KG1 (cell line): ENCODE measurements around the gene ZIC2.

Experiments used
- DNase-seq: peaks from one replicate; lab custom pipeline; 2025; lab: John Stamatoyannopoulos, UW

ZIC2 gene

DNA sequence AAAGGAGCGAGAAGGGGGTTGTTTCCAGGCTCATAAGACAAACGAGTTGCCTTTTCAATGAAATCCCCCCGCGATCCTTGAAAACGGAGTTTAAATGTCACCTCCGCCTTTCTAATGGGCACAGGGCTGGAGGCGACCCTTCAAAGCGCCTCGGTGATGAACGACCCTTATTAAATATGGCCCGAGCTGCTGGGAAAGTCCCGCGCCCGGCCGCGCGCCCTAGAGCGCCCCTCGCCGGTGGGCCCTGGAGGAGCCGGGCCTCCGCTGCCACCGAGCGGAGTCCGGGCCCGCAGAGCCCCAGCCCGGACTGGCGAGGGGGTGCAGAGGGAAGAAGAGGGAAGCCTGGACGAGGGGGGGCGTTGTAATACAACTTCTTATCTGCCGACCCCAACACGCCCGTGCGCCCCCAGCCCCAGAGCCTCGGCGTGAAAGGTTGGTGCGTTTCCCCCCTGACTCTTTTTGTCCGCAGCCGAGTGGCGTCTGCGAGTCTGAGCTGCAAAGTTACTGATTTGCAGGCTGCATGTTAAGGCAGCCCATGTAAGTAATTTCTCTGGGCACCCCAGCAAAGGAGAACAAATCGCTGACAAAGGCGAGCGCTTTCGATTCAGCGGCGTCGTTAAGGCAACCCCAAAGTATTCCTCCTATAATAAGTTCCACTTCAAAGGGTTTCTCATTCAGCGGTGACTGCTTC lies 21.9 kb upstream of the ZIC2 start:
- no peak for DNase-seq

GRCh38 chr13:99960663-99961311 lies 20.8 kb upstream of the ZIC2 start:
- no peak for DNase-seq

DNA sequence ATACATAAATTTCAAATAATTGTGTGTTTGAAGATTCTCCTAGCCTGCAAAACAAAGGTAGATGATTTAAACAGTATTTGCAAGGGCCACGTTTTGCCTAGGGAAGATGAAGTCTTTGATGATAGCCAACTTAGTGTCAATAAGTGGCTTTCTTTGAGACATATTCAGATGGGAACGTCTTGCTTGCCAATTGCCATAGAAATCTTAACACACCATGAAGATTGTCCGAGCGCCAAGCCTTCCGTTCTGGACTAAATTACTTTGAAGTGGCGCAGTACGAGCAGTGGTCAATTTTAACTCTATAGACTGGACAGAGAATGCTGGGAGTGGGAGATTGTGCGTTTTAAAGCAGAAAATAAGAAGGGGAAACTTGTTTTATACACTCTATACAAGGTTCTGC lies 19.9 kb upstream of the ZIC2 start:
- DNase-seq = no peak

DNA sequence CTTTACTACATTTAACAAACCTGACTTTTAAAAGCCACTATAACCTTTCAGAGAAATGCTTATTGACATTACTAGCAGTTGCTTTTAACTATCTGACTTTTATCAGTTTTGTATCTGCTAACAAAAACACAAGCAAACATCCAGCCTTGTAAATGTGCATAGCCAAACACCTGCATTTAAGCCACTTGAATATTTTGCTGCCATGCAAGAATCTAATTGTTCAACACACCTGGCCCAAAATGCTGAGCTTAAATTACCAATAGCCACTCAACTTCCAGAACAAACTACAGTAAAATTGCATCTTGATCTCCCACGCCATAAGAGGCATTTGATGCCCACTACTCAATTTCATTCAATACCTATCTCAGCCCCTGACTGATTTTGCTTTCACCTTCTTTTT lies 19.3 kb upstream of the ZIC2 start:
- DNase-seq = no peak

- no peak for DNase-seq
Observed at GRCh38 chr13:99963816-99964339, 17.7 kb upstream of the ZIC2 start.

DNA sequence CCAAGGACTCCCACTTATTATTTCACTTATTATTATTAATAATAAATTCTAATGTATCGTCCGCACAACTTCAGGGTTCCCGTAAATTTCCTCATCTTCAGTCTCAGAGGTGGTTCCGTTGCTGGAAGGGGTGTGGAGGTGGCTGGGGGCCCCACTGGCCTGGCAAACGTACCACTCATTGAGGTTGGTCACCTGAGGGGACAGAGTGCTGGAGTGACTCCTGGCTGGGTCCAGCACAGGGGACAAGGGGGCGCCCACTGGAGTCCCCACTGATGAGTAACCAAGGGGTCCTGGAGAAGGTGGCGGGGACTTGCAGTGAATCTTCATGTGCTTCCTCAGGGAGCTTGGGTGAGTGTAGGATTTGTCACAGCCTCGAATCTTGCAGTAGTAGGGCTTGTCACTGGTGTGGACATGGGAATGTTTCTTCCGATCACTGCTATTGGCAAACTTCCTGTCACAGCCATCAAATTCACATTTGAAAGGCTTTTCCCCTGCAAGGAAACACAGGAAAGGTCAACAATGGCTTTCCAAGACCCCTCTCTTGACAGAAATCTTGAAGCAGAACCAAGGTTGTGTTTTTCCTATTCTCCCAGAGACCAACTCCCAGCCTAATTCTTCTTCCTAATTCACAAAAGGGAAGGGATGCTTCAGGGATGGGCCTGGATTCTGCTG lies 16.1 kb upstream of the ZIC2 start:
- no peak for DNase-seq

GRCh38 chr13:99966064-99966805 lies 15.3 kb upstream of the ZIC2 start:
- DNase-seq = no peak

- DNase-seq = no peak
Observed at GRCh38 chr13:99967498-99967868, 14.1 kb upstream of the ZIC2 start.

DNA sequence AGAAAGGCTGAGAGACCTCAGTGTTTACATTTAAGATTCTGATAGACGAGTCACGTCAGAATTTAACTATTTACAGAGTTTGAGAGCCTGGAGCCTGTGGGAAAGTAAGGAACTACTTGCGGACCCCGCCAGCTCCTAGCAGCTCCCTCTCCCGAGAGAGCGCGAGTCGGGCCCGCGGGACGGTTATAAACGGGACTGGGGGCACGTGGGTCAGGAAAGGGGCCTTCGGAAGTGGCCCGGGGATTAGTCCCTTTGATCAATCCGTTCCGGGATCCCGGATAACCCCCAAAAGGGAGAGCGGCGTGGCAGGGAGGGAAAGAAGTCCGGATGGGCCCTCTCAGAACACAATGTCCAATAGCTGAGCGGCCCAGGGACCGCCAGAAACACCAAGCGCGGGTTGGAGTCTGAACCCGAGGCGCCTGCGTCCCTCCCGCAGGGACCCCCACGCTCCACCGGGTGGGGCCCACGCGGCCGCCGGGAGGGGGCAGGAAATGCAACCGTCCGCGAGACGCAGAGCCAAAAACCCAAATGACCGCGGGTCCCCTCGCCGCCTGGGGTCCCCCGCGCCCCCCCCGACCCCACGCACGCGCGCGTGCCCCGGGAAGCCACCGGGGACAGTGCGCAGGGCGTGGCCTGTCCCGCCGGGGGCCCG lies 13.6 kb upstream of the ZIC2 start:
- DNase-seq = no peak

- no peak for DNase-seq
Observed at GRCh38 chr13:99968521-99969452, 12.8 kb upstream of the ZIC2 start.

DNA sequence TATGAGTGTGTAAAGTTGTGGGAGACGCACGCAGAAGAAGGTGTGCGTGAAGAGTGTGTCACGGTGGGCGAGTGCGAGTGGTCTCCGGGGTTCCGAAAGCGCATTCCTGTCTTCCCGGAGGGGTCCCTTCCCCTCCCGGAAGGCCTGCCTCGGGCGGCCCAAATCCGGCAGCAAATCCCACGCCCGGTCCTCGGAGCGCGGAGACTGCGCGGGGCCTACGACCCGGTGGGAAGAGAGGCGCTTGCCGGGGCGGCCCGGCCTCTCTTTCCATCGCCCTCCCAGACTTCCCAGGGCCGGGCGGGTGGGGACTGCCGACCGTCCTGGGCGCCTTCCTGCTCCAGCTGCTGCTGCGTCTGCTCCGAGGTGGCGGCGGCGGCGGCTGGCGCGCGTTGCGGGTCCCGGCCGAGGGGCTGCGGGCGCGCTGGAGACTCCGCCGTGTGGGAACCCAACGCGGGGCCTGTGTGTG lies 12.1 kb upstream of the ZIC2 start:
- no peak for DNase-seq

DNA sequence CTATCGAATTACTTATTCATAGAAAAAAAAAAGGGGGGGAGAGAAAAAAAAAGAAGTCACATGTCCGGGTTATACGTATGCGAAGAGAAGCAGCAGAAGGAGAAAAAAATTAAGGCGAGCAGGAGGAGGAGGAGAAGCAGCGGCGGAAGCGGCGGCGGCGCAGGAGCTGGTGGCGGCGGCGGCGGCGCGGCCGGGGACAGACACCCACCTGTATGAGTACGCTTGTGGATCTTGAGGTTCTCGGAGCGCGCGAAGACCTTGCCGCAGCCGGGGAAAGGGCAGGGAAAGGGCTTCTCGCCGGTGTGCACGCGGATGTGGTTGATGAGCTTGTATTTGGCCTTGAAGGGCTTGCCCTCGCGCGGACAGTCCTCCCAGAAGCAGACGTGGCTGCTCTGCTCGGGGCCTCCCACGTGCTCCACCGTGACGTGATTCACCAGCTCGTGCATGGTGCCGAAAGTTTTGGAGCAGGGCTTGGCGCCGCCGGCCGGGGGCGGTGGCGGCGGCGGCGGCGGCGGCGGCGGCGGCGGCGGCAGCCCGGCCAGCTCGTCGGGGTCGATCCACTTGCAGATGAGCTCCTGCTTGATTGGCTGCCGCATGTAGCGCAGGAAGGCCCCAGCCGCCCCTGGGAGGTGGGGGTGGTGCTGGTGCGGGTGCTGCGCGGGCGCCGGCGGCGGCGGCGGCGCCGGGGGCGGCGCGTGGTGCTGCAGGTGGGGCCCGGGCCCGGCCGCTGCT lies 11.5 kb upstream of the ZIC2 start:
- DNase-seq = no peak

DNA sequence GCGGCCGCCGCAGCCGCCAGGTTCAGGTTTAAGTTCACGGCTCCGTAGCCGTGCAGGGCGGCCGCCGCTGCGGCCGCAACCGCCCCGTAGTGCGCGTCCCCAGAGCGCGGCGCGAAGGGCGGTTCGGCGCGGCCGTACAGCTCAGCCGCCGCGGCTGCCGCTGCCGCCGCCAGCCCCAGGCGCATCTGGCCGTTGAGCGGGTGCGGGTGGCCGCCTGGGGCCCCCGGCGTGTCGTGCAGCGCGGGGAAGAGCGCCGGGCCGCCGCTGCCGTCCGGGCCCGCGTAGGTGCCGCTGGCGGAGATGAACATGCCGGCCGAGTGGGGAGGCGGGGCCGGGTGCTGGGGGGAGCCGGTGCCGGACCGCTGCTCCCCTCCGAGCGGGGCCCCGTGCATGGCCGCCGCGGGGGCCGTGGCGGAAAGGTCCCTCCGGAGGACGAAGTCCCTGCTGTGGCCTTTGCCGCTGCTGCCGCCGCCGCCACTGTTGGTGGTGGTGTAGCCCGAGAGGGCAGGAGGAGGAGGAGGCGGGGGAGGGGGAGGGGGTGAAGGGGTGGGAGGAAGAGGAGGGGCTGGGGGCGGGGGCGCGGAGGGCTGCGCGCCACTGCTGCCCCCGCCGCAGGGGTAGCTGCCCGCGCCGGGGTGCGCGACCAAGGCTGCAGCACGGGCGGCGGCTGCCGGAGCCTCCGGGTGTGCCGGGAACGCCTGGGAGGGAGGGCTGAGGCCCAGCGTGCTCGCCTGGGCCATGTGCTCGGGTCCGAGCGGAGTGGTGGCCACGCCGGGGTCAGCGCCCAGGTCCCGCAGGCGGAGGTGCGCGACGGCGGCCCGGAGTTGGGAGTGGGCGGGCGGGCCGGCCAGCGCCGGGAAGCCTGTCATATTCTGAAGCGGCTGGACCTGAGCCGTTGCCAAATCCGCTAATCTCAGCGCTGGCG lies 10.7 kb upstream of the ZIC2 start:
- DNase-seq = no peak

DNA sequence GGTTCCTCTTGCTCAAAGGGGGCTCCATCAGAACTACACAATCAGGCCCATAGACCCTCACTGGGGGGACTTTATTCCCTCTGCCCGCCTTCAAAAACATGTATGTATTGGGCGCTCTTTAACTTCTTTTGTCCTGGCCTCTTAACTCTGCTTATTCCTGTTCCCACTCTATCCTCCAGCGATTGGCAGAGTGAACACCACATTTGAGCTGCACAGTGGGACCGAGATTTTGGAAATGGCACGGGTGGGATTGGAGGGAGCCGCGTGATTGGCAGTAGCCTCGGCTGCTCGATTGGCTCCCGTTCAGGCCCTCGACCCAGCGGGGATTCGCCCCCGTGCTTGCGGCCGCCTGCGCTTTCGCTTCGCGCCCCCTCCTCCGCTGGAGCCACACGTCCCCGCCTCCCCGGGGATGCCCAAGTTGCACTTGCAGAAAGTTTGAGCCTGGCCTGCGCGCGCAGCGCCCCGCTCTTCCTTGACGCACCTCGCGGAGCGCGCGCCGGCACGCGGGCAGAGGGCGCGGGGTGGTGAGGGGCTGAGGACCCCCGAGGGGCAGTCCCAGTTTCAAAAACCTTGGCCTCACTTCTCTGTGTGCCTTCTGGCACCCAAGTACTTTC lies 9.9 kb upstream of the ZIC2 start, which contains the start of gene ZIC5:
Gene ZIC5 (minus strand): TSS at position 192 of the 614 bp plus-strand sequence. CDS start 164 bp downstream, at position 28.
- no peak for DNase-seq

GRCh38 chr13:99972190-99972731 lies 9.3 kb upstream of the ZIC2 start:
- no peak for DNase-seq

DNA sequence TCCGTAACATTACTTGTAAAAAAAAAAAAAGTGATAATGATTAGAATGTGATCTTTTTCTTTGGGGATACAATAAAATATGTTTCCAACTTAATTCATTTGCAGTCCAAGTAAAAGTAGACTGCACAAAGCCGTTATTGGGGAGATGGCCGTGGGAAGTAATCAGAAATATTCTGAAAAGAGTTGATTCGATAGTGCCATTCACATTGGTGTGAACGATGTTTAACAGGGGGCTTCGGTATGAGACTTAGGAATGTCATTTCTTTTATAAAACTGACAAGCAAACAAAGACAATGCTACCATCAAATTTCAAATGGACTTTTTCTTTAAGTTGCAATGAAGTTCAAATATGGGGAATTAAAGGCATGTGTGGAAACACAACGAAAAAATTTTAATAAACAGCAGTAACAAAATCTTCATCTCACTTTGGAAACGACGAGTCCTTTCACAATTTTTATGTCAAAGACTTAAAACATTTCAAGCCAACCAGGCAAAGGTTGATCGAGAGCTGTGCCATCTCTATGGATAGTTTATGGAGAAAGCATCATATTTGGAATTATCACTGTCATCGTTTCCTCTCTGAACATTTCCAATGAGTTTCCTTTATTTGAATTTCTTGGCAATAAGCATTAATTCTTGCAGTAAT lies 8.3 kb upstream of the ZIC2 start:
- no peak for DNase-seq

GRCh38 chr13:99973808-99974185 lies 7.8 kb upstream of the ZIC2 start:
- no peak for DNase-seq
